Keratinocyte (primary cell): Measurements from ENCODE around the gene OR10H1. TPM values are rescaled to one million over a fixed set of nuclear protein-coding genes. Genes with fewer than 3 reads are reported as not detected.
A peak's percentile ranks its signal among the peaks of the same experiment; 100 is the strongest.
"Not testable (repeated sequence)": the region's sequence is repeated elsewhere in the genome, so short reads cannot be mapped to it uniquely, and the experiment has no call there.

Experiments
- DNase-seq: peaks from one replicate; pipeline ENCODE4 v3.0.0-alpha.2; 2011; ENCODE audit warnings: low read depth, missing footprints, low spot score
- FAIRE-seq: peaks from 2 replicates; lab custom pipeline; 2011; peaks lifted over from hg19 to GRCh38; lab: Jason Lieb, UNC
- H2AFZ ChIP-seq: 2 replicates; pipeline ENCODE4 v1.6.0; 2012; ENCODE audit warnings: low read length, control low read depth, inconsistent platforms; ENCODE audit not compliant: control insufficient read depth
- H3K27ac ChIP-seq: 2 replicates; pipeline ENCODE4 v1.5.1; 2011; ENCODE audit warnings: low read length; ENCODE audit not compliant: control insufficient read depth, insufficient read depth
- H3K27me3 ChIP-seq: 3 replicates; pipeline ENCODE4 v1.6.0; 2011; ENCODE audit warnings: low read length; ENCODE audit not compliant: control insufficient read depth, insufficient read depth; ENCODE audit errors: extremely low read depth
- H3K36me3 ChIP-seq, 2 experiments: 2 replicates in 1 of 2; 3 replicates in 1 of 2; pipeline ENCODE4 v1.5.1; 2011; ENCODE audit warnings: low read length in 2 of 2, mild to moderate bottlenecking in 1 of 2; ENCODE audit not compliant: control insufficient read depth in 2 of 2, insufficient read depth in 2 of 2; ENCODE audit errors: extremely low read depth in 1 of 2
- H3K4me1 ChIP-seq: 3 replicates; pipeline ENCODE4 v1.5.1; 2011; ENCODE audit warnings: low read length; ENCODE audit not compliant: control insufficient read depth, insufficient read depth; ENCODE audit errors: extremely low read depth
- H3K4me2 ChIP-seq: 3 replicates; pipeline ENCODE4 v1.6.0; 2011; ENCODE audit warnings: low read depth, low read length; ENCODE audit not compliant: control insufficient read depth, insufficient read depth; ENCODE audit errors: extremely low read depth
- H3K4me3 ChIP-seq, 3 experiments: fragments of 200-600 bp in 1 of 3; sonication (generic) in 1 of 3; 2 replicates in 2 of 3; 3 replicates in 1 of 3; pipeline ENCODE4 v1.5.1; 2011 to 2016; ENCODE audit warnings: low read length in 3 of 3, mild to moderate bottlenecking in 3 of 3, control low read depth in 2 of 3, inconsistent platforms in 1 of 3, low read depth in 1 of 3, mixed read lengths in 1 of 3, mixed run types in 1 of 3, moderate library complexity in 1 of 3; ENCODE audit not compliant: control insufficient read depth in 2 of 3, insufficient read depth in 2 of 3; ENCODE audit errors: extremely low read depth in 1 of 3
- H3K79me2 ChIP-seq: 2 replicates; pipeline ENCODE4 v1.6.0; 2012; ENCODE audit warnings: low read length; ENCODE audit not compliant: control insufficient read depth, insufficient read depth
- H3K9ac ChIP-seq: 3 replicates; pipeline ENCODE4 v1.6.0; 2011; ENCODE audit warnings: low read length; ENCODE audit not compliant: control insufficient read depth, insufficient read depth; ENCODE audit errors: extremely low read depth
- H3K9me1 ChIP-seq: 3 replicates; pipeline ENCODE4 v1.6.0; 2011; ENCODE audit warnings: low read length; ENCODE audit not compliant: control insufficient read depth, insufficient read depth; ENCODE audit errors: extremely low read depth
- H3K9me3 ChIP-seq: 2 replicates; pipeline ENCODE4 v1.5.1; 2012; ENCODE audit warnings: low read depth, low read length; ENCODE audit not compliant: control insufficient read depth
- H4K20me1 ChIP-seq: 3 replicates; pipeline ENCODE4 v1.6.0; 2011; ENCODE audit warnings: low read length; ENCODE audit not compliant: control insufficient read depth, insufficient read depth; ENCODE audit errors: extremely low read depth
- EZH2 ChIP-seq: IDR thresholded peaks from one replicate; pipeline ENCODE4 v1.6.1; 2012; ENCODE audit warnings: inconsistent platforms, mild to moderate bottlenecking, low read length, moderate library complexity
- dilution Hi-C: fragments of 300-500 bp; cut with MboI; formaldehyde crosslinking; loops from one replicate; pipeline ENCODE4 v1.7.0; 2020; ENCODE audit warnings: low sequenced_read_pairs; ENCODE audit not compliant: extremely low pct_ligation_motif_present
- polyA plus RNA-seq, 5 experiments: library from polyadenylated mRNA; depleted of rRNA in 3 of 5; stranded (reverse) in 3 of 5; stranded (forward) in 1 of 5; unstranded in 1 of 5; fragments of >200 nt; gene quantifications; 1 replicate in 1 of 5; 2 replicates in 3 of 5; 3 replicates in 1 of 5; pipeline versions ENCODE4 v1.2.1 to v1.2.3, GENCODE V29; 2011 to 2012; ENCODE audit warnings: missing spikeins in 2 of 5, low read depth in 1 of 5, low replicate concordance in 1 of 5
- TF ChIP-seq, protein P1 (sequence below), 3 experiments: IDR thresholded peaks in 1 of 3; conservative IDR thresholded peaks in 1 of 3; optimal IDR thresholded peaks in 1 of 3; 2 replicates in 2 of 3; 3 replicates in 1 of 3; pipeline versions ENCODE3 to v1.5.1; 2011; ENCODE audit warnings: low read length in 3 of 3, mild to moderate bottlenecking in 3 of 3, moderate library complexity in 2 of 3, control low read depth in 1 of 3, inconsistent platforms in 1 of 3; ENCODE audit not compliant: insufficient read depth in 2 of 3; ENCODE audit errors: extremely low read depth in 1 of 3

The OR10H1 gene
- polyA plus RNA-seq, 1 donor (not counting 4 experiments of a cell fraction or from before 2014, with no cell fraction given): not detected

DNA sequence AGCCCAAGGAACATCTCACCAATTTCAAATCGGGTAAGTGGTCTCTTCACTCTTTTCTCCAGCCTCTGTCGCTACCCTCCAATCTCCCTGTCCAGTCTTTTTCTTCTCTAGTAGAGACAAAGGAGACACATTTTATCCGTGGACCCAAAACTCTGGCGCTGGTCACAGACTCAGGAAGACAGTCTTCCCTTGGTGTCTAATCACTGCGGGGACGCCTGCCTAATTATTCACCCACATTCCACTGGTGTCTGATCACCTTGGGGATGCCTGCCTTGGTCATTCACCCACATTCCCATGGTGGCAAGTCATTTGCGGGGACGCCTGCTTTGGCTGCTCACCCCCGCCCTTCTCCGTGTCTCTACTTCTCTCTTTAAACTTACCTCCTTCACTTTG is 13.8 kb upstream of the OR10H1 start:
- Histone ChIP-seq H3K27ac (peak overlapping the region; percentile 75), H4K20me1 (no peaks in the 10 kb centered on the region), H3K36me3 (no peaks in the 10 kb centered on the region), H3K27me3 (no peaks in the 10 kb centered on the region), H3K4me1 (peaks cover 28% of the 10 kb centered on the region), H3K9ac (peak overlapping the region; percentile 28), H3K4me3 (no peak overlapping the region), H3K9me3 (no peaks in the 10 kb centered on the region), H3K9me1 (no peaks in the 10 kb centered on the region), H3K79me2 (no peaks in the 10 kb centered on the region), H2AFZ (peak overlapping the region; percentile 22), H3K4me2 (peak overlapping the region; percentile 19)
- TF ChIP-seq, protein P1, sequence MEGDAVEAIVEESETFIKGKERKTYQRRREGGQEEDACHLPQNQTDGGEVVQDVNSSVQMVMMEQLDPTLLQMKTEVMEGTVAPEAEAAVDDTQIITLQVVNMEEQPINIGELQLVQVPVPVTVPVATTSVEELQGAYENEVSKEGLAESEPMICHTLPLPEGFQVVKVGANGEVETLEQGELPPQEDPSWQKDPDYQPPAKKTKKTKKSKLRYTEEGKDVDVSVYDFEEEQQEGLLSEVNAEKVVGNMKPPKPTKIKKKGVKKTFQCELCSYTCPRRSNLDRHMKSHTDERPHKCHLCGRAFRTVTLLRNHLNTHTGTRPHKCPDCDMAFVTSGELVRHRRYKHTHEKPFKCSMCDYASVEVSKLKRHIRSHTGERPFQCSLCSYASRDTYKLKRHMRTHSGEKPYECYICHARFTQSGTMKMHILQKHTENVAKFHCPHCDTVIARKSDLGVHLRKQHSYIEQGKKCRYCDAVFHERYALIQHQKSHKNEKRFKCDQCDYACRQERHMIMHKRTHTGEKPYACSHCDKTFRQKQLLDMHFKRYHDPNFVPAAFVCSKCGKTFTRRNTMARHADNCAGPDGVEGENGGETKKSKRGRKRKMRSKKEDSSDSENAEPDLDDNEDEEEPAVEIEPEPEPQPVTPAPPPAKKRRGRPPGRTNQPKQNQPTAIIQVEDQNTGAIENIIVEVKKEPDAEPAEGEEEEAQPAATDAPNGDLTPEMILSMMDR (optimal IDR thresholded peaks at IDR 0.05 in 1 of 3, IDR thresholded peaks at IDR 0.05 in 1 of 3, conservative IDR thresholded peaks at IDR 0.05 in 1 of 3; ENCODE audit: extremely low read depth in 1 of 3, insufficient read depth in 2 of 3, low read length in 3 of 3): no peak
- no peak for TF ChIP-seq EZH2
- FAIRE-seq (no peak), DNase-seq (no peak)
- dilution Hi-C loops: no loop called here

DNA sequence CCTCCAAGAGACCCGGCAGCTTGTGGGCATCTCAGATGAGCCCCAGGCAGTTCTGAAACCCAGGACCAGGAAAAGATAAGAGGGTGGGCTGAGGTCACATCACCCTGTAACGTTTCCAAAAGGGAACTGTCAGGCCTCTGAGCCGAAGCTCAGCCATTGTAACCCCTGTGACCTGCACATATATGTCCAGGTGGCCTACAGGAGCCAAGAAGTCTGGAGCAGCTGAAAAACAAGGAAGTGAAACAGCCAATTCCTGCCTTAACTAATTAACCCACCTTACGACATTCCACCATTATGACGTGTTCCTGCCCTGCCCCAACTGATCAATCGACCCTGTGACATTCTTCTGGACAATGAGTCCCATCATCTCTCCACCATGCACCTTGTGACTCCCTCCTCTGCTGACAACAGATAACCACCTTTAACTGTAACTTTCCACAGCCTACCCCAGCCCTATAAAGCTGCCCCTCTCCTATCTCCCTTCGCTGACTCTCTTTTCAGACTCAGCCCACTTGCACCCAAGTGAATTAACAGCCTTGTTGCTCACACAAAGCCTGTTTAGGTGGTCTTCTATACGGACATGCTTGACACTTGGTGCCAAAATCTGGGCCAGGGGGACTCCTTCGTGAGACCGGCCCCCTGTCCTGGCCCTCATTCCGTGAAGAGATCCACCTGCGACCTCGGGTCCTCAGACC is 13.3 kb upstream of the OR10H1 start:
- dilution Hi-C loops: not testable (repeated sequence)

More for the DNA sequence above, 13.3 kb upstream of the OR10H1 start:
- H3K4me3 ChIP-seq, H4K20me1 ChIP-seq, H3K79me2 ChIP-seq, H3K27me3 ChIP-seq, H3K9me3 ChIP-seq, H3K36me3 ChIP-seq, H3K9me1 ChIP-seq: not testable (repeated sequence)
- Histone ChIP-seq H3K4me1 (peaks cover 23% of the 10 kb centered on the region), H2AFZ (peak overlapping the region; percentile 77), H3K4me2 (peak overlapping the region; percentile 19), H3K9ac (peak overlapping the region; percentile 40), H3K27ac (peak overlapping the region; percentile 75)
- DNase-seq: peak; percentile 63
- FAIRE-seq: peak; percentile 95
